Smooth muscle cell of the coronary artery (primary cell): ENCODE data around the gene ZNF527. TPM values are rescaled to one million over a fixed set of nuclear protein-coding genes. Genes with fewer than 3 reads are reported as not detected.

Experiments used
- total RNA-seq: library from RNA; depleted of rRNA; stranded (reverse); fragments of >200 nt; gene quantifications from 2 replicates; pipeline ENCODE4 v1.2.3, GENCODE V29; 2014; ENCODE audit warnings: low replicate concordance

The ZNF527 gene
- total RNA-seq = 3.5 and 4.5 TPM in 2 replicates

GRCh38 chr19:37370880-37371661 is at the start of gene ZNF527:
Gene ZNF527 (plus strand): TSS chr19:37371099. CDS start chr19:37374199, 3,100 bp downstream.

Other genes starting within 250 kb of the ZNF527 start
- gene ZNF585A, start 198.4 kb upstream of the ZNF527 start, total RNA-seq = 2.5 and 7.5 TPM in 2 replicates
- 9.8 and 16.7 TPM in 2 replicates for gene ZNF585B, start 160.6 kb upstream of the ZNF527 start, total RNA-seq
- gene ZNF383, start 152.9 kb upstream of the ZNF527 start, total RNA-seq = 4.7 and 5.3 TPM in 2 replicates
- gene ZNF569, start 96.3 kb downstream of the ZNF527 start, total RNA-seq = 4.7 and 6.7 TPM in 2 replicates
- 8.0 and 8.7 TPM in 2 replicates for gene ZNF570, start 98.3 kb downstream of the ZNF527 start, total RNA-seq
- 1.6 and 2.2 TPM in 2 replicates for gene ZNF793, start 135.8 kb downstream of the ZNF527 start, total RNA-seq
- gene ZNF571, start 223.7 kb downstream of the ZNF527 start, total RNA-seq = 3.2 and 3.7 TPM in 2 replicates
- gene ZNF540, start 223.8 kb downstream of the ZNF527 start, total RNA-seq = 0.30 and 1.3 TPM in 2 replicates